Measurements from ENCODE around the gene XPNPEP1. TPM values are rescaled to one million over a fixed set of nuclear protein-coding genes. Genes with fewer than 3 reads are reported as not detected.
"Not testable (repeated sequence)": the region's sequence is repeated elsewhere in the genome, so short reads cannot be mapped to it uniquely, and the experiment has no call there.

Gene XPNPEP1
- total RNA-seq, 2 experiments from 2014 or later = 70.9 to 77.0 TPM

GRCh38 chr10:109926825-109927224 is 3.5 kb upstream of the XPNPEP1 start:
- ChIA-PET CTCF (no interaction called here), POLR2A (no interaction called here)

GRCh38 chr10:109926061-109926745 is 2.9 kb upstream of the XPNPEP1 start:
- ChIA-PET POLR2A (no interaction called here), CTCF (no interaction called here)

DNA sequence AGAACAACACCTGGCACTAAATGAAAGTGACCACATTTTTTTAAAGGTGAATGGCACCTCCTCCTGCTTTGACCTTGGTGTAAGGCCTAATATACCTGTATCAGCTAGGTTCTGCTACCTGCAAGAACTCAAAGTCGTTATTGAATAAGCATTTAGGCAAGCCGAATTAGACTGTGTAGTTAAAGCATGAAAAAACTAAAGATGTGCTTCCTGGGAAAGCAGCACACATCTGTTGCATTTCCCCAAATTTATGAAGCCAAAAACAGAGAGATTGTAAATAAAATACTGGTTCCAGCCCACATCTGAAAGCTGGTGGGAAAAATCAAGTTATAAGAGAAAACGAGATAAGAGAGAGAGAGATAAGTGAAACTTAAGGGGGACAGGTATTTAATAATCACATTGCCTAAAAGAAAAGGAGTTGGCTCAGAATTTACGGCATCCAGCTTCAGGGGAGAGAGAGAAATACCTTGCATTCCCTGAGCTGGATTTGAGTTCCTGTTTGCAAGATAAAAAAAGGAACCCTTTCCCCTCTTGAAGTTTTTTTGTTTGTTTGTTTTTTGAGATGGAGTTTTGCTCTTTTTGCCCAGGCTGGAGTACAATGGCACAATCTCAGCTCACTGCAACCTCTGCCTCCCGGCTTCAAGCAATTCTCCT is 1.8 kb upstream of the XPNPEP1 start:
- ChIA-PET POLR2A (no interaction called here), CTCF (no interaction called here)

- CTCF ChIA-PET = no interaction called here
- POLR2A ChIA-PET = interaction anchor here (1.8 kb wide), 1 partner anchor 10 kb away, joined by 9 read pairs; no protein-coding TSS in a partner anchor
These were observed 776 bp upstream of the XPNPEP1 start for GRCh38 chr10:109924087-109924486.

- POLR2A ChIA-PET = interaction anchor here (0.6 to 1.8 kb wide), 2 partner anchors 12 to 32 kb away, joined by 3 to 9 read pairs; no protein-coding TSS in a partner anchor
- CTCF ChIA-PET = interaction anchor here (0.9 to 1.4 kb wide), 2 partner anchors 12 to 288 kb away, joined by 4 to 6 read pairs; no protein-coding TSS in a partner anchor
These were observed 844 bp downstream of the XPNPEP1 start for GRCh38 chr10:109922358-109922975.

- ChIA-PET POLR2A (no interaction called here), CTCF (no interaction called here)
These were observed 3.3 kb downstream of the XPNPEP1 start for GRCh38 chr10:109920016-109920415.

- ChIA-PET CTCF (no interaction called here), POLR2A (no interaction called here)
These were observed 4.1 kb downstream of the XPNPEP1 start for GRCh38 chr10:109919220-109919619.

DNA sequence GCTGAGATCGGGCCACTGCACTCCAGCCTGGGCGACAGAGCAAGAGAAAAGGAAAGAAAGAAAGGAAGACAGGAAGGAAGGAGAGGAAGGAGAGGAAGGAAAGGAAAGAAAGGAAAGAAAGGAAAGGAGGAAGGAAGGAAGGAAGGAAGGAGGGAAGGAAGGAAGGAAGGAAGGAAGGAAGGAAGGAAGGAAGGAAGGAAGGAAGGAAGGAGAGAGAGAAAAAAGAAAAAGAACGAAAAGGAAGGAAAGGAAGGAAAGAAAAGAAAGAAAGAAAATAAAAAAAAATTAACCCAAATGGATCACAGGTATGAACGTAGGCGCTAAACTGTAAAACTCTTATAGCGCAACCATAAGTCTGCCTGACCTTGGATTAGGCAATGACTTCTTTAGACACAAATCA is 4.6 kb downstream of the XPNPEP1 start:
- CTCF ChIA-PET = interaction anchor here (1.2 kb wide), 1 partner anchor 34 kb away, joined by 3 read pairs; no protein-coding TSS in a partner anchor
- POLR2A ChIA-PET = not testable (repeated sequence)

DNA sequence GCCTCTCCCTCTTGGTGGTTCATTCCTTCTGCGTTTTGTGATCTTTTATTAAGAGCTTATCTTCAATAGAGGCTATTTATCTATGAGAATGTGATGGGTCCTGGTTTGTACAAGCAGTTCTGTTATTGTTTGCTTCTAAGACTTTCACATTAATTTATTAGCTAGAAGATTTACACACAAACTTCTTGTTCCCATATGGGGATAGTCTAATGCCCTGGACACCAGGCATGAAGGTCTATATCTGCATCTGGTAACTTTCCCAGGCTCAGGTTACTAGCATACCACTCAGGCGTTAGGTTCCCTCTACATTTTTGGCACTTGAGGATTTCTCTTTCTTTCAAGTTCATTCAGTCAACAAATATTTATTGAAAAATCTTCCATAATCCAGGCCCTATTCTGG is 7.7 kb downstream of the XPNPEP1 start:
- POLR2A ChIA-PET = no interaction called here

GRCh38 chr10:109914966-109915365 is 8.3 kb downstream of the XPNPEP1 start:
- POLR2A ChIA-PET = no interaction called here
- CTCF ChIA-PET = no interaction called here

More for the DNA sequence above, 7.7 kb downstream of the XPNPEP1 start:
- CTCF ChIA-PET = no interaction called here

- CTCF ChIA-PET = interaction anchor here (1.1 kb wide), 1 partner anchor 29 kb away, joined by 3 read pairs; no protein-coding TSS in a partner anchor
- POLR2A ChIA-PET = no interaction called here
These were observed 9.9 kb downstream of the XPNPEP1 start for GRCh38 chr10:109913306-109913892.

DNA sequence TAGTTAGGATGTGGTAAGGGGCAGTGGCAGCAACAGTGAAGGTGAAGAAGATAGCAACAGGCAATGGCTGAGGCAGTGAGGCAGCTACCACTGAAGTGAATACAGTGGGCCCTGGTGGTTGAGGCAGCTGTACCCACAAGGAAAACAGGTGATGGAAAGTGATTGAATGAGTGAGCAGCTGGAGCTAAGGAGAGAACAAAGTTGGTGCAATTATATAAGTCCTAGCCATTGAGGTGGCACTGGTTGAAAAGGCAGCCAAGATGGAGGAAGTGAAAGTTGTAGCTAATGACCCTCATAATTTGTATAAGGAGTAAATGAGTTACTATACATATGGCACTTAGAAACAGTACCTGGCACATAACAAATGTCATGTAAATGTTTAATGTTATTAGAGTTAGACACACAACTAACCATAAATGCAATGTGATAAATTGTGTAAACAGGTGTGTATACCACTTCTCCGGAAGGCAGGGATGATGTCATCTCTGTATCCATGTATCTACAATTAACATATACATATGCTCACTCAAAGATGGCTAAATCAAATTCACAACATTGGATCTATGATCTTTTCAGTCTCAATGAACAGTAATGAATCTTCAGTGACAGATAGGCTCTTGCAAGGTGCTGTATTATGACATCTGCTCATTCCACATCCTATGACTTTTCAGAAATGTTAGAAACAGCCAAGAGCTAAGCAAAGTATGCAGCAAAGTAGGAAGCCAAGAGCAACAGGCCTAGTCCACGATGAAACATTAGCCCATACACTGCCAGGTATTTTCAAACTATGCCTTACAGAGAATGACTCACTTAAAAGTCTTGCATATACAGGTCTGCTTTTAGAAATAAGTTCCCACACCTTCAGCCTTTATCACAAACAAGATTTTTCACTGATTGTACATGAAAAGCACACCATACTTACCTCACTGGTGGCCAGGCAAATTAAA is 10.7 kb downstream of the XPNPEP1 start:
- ChIA-PET CTCF (interaction anchor here (1.1 kb wide), 1 partner anchor 28 kb away, joined by 3 read pairs; no protein-coding TSS in a partner anchor), POLR2A (no interaction called here)

DNA sequence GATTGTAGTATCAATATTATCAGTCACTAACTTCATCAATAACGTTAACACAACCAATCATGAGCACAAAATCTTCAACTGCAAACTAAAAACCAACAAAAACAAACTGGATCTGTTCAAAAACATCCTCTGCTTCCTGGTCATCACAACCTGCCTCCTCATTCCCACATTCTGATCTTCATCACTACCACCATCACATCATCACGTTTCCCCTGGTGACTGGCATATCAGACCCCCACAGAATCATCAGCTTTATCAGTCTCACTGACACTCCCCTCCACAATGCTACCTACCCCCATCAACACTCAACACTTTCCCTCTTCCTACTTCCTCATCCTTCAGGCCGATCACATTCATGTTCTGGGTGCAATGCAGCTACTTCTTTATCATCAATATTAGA is 11.4 kb downstream of the XPNPEP1 start:
- CTCF ChIA-PET = interaction anchor here (1.1 to 2.3 kb wide), 2 partner anchors 28 to 162 kb away, joined by 3 to 10 read pairs; no protein-coding TSS in a partner anchor
- POLR2A ChIA-PET = no interaction called here

- ChIA-PET CTCF (no interaction called here), POLR2A (no interaction called here)
These were observed 17.0 kb downstream of the XPNPEP1 start for GRCh38 chr10:109906316-109906715.

GRCh38 chr10:109904397-109904796 is 18.9 kb downstream of the XPNPEP1 start:
- ChIA-PET CTCF (no interaction called here), POLR2A (no interaction called here)

DNA sequence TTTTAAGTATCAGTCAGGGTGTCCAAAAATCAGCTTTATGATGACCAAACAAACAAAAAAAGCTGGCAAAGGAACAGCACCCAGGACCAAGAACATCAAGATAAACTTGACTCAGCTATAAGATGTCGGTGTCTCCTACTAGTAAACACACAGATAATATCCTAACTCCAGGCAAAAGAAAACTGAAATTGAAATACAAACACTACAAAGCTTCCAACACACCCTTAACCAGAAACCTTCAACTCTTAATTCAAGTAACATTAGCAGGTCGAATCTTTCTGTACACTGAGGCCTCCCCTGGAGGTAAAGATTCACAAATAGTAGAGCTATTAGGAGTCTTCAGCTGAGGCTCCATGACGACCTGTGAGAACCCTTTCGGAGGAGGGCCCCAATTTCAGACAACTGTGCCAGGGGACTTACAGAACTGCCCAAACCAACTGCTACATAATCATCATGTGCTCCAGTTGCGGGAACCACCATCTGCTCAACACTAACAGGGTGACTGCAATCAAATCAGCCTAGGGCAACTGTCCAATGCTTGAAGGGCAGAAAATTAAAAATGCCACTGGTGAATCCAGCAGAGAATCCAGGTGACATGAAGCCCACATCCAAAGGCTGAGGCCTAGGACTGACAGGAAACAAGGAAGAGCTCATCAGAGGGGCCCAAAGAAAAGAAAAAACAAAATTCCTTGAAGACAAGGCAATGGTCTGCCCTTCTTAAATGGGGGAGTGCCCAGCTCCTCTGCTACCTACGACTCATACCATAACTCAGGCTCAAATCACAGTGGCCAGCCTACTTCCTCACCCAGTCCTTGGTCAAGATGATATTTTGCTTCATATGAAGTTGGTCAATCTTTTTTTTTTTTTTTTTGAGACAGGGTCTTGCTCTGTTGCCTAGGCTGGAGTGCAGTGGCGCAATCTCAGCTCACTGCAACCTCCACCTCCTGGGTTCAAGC is 20.0 kb downstream of the XPNPEP1 start:
- POLR2A ChIA-PET = interaction anchor here (0.6 kb wide), 1 partner anchor 126 kb away, joined by 4 read pairs; no protein-coding TSS in a partner anchor
- CTCF ChIA-PET = interaction anchor here (0.6 to 1.8 kb wide), 2 partner anchors 19 to 410 kb away, joined by 3 to 7 read pairs; no protein-coding TSS in a partner anchor

DNA sequence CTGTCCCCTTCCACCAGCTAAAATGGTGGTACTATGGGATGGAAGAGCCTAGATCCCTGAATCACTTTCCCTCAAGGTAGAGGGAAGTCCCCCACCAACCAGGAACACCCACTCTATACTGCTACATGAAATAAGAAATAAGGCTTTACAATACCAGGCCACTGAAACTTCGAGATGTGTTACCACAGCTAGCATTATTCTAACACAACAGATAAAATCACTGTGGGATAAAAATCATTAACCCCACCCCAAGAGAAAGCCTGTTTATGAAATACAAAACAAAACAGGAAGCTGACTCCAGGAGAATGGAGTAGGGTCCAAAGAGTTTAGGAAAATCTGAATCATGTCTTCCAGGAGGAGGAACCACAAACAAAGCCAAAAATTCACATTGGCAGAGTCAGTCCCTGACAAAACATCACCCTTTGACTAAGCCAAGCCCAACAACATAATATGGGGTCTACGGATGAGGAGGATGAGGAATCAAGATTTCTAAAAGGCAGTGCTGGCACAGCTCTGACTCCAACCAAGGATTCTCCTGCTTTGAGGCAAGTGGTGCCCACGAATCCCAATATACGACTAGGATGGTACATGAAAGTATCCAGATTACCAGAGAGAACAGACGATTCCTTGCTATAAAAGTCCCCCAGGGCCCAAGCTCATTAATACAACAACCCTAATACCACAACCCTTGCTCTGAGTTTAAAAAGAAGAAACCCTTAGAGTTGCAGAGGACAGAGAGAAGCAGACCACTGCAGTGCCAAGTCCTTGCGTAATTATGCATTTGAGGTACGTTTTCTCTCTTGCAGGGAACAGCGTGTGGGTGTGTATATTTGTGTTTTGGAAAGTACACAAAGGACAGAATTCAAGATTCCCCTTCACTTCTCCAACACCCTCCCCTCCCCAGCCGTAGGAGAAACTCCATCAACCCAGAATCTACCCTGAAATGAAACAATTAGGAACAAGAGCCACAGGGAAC is 23.7 kb downstream of the XPNPEP1 start:
- ChIA-PET POLR2A (no interaction called here), CTCF (interaction anchor here (0.6 to 1.2 kb wide), 2 partner anchors 16 to 225 kb away, joined by 3 to 4 read pairs; no protein-coding TSS in a partner anchor)

Data from activated CD8-positive, alpha-beta memory T cell treated with anti-CD3 and anti-CD28 coated beads for 36 hours (primary cell).